ENCODE results near the gene ZNF792.
"Not testable (repeated sequence)": the region's sequence is repeated elsewhere in the genome, so short reads cannot be mapped to it uniquely, and the experiment has no call there.

ZNF792 gene

DNA sequence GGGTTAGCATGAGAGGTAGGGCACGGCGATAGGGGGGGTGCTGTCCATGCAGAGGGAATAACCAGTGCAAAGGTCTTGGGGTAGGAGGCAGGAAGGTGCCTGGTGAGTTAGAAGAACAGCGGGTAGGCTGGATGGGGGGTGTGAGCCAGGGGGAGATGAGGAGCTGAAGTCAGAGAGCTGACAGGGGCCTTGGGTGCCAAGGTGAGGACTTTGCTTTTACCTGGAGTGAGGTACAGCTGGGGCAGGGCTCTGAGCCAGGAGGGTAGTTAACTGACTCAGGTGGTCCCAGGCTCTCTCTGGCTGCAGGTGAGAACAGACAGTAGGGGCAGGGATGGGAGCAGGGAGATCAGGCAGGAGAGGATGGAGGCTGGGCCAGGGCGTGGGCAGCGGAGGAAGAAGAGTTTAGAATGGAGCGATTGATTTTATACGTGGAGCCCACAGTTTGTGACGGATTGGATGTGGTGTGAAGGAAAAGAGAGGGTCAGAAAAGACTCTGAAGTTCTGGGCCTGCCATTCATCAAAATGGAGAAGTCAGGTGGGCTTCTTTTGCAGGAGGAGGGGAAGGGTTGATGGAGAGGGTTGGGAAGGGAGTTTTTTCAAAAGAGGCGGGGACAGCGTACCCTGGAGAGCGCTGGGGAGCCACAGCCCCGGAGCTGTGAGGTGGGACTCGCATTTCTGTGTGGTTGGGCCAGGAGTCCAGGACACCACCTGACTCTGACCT is 34.9 kb upstream of the ZNF792 start:
- DNase-seq (ENCODE audit: low read depth in 2 of 2) = no peak

DNA sequence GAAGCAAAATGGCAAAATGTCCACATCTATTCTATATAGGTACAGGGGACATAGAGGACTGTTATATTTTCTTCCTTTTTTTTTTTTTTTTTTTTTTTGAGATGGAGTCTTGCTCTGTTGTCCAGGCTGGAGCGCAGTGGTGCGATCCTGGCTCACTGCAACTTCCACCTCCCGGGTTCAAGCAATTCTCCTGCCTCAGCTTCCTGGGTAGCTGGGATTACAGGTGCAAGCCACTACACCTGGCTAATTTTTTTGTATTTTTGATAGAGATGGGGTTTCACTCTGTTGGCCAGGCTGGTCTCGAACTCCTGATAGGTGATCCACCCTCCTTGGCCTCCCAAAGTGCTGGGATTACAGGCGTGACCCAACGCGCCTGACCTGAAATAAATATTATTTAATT is 34.2 kb upstream of the ZNF792 start:
- DNase-seq (ENCODE audit: low read depth in 2 of 2) = not testable (repeated sequence)

- DNase-seq (ENCODE audit: low read depth in 2 of 2) = no peak
These were observed 33.1 kb upstream of the ZNF792 start for GRCh38 chr19:34997071-34997617.

GRCh38 chr19:34995551-34995950 is 31.5 kb upstream of the ZNF792 start:
- no peak for DNase-seq (ENCODE audit: low read depth in 2 of 2)

- no peak for DNase-seq (ENCODE audit: low read depth in 2 of 2)
These were observed 30.9 kb upstream of the ZNF792 start for GRCh38 chr19:34994643-34995541.

DNA sequence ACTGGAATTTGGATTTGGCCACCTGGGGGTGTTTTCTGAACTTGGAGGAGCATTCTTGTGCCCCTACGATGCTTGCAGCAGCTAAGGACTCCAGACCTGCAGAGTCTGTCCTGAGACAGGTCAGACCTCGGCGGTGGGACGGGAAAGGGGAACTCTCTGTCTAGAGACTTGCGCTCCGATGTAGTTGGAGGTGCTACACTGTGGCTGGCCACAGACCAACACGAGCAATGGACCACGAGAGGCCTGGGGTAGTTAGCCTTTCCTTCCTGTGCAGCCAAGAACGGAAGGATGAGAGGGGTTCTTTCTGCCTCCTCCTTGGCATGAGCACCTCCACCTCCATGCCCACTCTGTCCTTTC is 30.2 kb upstream of the ZNF792 start:
- no peak for DNase-seq (ENCODE audit: low read depth in 2 of 2)

DNA sequence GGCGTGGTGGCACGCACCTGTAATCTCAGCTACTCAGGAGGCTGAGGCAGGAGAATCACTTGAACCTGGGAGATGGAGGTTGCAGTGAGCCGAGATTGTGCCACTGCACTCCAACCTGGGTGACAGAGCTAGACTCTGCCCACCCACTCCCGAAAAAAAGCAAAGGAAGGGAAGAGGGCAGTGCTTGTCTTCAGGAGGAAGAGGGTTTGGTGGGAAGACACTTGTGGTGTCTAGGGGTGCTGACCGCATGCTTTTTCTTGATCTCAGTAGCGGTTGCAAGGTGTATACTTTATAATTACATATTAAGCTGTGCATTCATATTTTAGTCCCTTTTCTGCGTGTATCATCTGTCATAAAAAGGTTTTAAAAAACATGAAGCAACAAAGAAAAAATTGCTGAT is 28.6 kb upstream of the ZNF792 start:
- not testable (repeated sequence) for DNase-seq (ENCODE audit: low read depth in 2 of 2)

DNA sequence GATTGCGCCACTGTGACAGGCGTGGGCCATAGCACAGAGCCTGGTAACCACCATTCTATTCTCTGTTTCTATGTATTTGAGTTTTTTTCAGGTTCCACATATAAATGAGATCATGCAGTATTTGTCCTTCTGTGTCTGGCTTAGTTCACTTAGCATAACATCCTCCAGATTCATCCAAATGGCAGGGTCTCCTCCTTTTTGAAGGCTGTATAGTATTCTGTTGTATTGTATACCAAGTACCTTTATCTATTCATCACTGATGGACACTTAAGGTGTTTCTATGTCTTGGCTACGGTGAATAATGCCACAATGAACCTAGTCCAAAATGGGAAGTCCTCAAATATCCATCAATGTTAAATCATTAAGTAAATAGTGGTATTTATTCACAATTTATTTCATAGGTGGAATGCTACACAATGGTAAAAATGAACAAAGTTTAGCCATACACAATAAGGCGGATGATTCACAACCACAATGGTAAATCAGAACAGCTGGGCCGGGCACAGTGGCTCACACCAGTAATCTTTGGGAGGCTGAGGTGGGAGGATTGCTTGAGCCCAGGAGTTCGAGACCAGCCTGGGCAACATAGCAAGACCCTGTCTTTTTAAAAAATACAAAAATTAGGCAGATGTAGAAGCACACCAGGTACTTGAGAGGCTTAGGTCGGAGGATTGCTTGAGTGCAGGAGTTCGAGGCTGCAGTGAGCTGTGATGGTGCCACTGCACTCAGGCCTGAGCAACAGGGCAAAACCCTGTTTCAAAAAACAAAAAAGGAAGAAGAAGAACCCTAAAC is 27.7 kb upstream of the ZNF792 start:
- no peak for DNase-seq (ENCODE audit: low read depth in 2 of 2)

GRCh38 chr19:34990578-34991192 is 26.7 kb upstream of the ZNF792 start:
- no peak for DNase-seq (ENCODE audit: low read depth in 2 of 2)

DNA sequence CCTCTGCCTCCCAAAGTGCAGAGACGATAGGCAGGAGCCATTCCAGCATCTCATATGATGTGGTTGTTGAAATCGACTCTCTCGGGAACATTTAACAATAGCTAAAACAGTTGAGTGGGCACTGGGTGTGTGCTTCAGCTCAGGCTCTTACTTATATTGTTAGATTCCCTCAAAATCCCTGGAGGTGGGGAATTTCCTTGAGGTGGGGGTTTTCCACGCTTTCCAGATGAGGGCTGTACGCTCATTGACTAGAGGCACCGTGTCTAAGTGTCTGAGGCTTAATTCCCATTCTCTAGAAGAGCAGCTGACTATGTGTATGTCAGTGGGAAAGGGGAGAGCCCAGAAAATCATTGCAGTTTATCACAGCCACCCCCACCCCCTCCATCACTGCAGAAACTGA is 25.3 kb upstream of the ZNF792 start:
- no peak for DNase-seq (ENCODE audit: low read depth in 2 of 2)

GRCh38 chr19:34988119-34988518 is 24.1 kb upstream of the ZNF792 start:
- DNase-seq (ENCODE audit: low read depth in 2 of 2) = no peak

DNA sequence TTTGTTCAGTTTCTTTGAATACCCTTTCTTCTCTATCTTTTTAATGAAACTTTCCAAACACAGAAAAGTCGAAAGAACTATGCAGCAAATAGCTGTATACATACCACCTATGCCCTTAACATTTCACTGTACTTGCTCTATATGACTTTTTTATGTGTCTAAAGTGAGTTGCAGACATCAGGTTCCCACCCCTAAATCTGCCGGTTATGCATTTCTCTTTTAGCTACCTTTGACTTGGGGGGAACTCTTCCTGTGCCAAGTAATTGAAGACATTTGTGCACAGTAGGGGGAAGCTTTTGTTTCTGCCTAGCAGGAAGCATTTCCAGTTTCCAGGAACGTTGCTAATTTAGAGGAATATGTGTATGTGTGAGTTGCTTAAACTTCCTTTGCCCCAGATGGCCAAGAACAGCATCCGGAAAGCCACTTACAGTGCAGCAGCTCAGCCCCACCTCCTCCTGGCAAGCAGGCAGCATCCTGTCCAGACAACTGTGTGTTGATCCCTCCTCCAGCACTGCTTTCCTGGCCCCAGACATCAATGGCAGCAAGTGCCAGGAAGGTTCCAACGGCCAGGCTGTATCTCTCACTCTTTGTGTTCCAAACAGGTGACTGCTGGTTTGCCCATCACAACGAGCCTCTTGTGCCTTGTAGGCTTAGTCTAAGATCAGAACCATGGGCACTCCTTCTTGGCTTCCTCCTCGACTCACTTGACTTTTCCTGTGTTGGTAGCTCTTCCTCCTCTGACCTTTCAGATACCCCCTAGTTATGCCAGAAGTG is 21.4 kb upstream of the ZNF792 start:
- DNase-seq (ENCODE audit: low read depth in 2 of 2) = no peak

DNA sequence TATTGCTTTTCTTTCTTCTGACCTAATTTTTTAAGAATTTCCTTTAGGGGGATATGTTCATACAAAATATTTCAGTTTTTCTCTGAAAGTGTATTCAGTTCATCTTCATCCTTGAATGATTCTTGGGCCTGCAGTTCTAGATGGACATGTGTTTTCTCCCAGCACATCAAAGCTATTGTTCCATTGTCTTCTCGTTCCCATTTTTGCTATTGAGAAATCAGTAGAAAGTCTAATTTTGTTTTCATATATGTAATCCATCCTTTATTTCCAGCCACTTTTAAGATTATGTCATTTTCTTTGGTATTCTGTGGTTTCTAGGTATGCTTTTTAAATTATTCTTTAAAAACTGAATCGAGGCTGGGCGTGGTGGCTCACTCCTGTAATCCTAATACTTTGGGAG is 20.3 kb upstream of the ZNF792 start:
- DNase-seq (ENCODE audit: low read depth in 2 of 2) = no peak

DNA sequence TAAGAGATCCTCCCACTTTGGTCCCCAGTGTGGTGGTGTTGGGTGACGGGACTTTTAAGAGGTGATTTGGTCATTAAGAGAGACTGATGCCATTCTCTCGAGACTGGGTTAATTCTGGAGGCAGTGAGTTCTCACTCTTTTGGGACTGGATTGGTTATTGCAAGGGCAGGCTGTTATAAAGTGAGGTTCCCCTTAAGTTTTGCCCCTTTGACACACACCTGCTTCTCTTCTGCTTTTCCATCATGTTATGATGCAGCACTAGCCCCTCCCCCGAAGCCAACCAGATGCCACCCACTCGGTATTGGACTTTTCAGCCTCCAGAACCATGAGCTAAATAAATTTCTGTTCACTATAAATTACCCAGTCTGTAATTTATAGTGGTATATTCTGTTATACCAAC is 19.8 kb upstream of the ZNF792 start:
- no peak for DNase-seq (ENCODE audit: low read depth in 2 of 2)

- DNase-seq (ENCODE audit: low read depth in 2 of 2) = no peak
These were observed 18.2 kb upstream of the ZNF792 start for GRCh38 chr19:34982275-34982674.

DNA sequence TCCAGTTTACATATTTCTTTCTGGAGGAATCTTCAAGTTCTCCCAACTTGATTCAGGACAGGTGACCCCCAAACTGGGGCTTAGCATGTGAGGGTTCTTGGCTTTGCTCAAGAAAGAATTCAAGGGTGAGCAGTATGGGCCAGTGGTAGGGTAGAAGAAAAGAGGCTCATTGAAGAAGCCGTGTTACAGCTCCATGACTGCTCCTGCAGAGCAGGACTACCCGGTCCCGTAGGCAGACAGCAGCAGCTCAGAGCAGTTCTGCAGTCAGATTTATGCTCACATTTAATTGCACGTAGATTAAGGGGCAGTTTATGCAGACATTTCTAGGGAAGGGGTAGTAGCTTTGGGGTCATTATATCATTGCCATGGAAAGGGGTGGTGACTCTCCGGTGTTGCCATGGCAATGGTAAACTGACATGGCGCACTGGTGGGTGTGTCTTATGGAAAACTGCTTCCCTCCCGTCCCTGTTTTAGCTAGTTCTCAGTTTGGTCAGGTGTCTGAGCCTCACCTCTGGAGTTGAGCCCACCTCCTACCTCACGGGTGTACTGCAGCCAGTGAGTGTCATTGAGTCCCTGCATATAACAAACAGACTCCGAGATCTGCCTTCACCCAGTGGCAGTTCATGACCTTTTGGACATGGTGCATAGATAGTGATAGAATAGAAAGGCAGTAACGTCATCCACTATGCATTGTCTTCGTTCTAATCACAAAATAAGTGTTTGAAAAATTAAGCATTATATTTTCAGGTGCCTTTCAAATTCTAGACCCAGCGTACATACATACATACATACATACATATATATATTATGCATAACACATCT is 16.0 kb upstream of the ZNF792 start:
- DNase-seq (ENCODE audit: low read depth in 2 of 2) = no peak

DNA sequence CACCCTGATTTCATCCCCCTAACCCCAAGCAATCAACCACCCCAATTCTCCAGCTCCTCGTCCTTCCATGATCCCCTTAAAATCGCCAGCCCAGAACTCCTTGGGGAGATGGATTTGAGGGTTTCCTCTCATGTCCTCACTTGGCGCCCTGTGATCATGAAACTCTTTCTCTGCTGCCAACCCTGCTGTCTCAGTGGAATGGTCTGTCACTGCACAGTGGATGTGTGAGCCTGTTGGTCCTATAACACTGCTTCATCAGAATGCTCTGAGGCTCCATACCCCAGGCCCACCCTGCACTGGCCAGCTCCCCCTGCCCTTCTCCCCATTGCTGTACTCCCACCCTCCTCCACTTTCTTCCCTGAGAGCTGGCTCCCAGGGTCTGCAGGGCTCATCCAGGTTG is 12.6 kb upstream of the ZNF792 start:
- DNase-seq (ENCODE audit: low read depth in 2 of 2) = no peak

DNA sequence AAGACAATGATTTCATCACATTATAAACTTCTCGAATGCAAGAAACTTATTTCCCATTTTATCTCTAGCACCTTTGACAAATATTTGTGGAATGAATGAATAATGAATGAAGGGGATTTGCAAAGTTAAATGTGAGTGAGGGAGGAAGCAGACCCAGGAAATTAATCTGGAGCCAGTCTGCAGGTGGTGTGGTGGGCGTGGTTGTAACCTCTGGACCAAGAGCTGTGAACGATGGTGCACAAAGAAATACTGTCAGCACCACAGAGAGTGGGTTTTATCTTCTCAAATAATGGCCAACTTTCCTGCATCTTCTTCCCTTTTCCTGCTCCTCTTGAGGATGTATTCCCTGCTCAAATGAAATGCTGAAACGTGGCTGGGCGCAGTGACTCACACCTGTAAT is 11.0 kb upstream of the ZNF792 start:
- no peak for DNase-seq (ENCODE audit: low read depth in 2 of 2)

DNA sequence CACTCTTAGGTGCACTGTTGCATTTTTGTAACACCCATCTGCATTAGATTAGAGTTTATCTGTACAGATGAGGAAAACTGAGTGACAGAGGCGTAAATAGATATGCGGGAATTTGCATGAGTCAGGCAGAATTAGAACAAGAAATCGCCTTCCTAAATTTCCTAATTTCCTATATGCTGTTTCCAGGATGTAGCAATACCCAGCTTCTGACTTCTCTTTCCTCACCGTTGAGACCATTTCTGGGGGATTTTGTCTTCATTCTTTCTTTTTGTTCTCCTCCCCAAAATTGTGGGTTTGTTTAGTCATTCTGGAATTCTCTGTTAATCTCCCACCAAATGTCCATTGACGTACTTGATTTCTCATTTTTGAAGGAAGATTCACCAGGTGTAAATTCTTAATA is 10.6 kb upstream of the ZNF792 start:
- DNase-seq (ENCODE audit: low read depth in 2 of 2) = no peak

DNA sequence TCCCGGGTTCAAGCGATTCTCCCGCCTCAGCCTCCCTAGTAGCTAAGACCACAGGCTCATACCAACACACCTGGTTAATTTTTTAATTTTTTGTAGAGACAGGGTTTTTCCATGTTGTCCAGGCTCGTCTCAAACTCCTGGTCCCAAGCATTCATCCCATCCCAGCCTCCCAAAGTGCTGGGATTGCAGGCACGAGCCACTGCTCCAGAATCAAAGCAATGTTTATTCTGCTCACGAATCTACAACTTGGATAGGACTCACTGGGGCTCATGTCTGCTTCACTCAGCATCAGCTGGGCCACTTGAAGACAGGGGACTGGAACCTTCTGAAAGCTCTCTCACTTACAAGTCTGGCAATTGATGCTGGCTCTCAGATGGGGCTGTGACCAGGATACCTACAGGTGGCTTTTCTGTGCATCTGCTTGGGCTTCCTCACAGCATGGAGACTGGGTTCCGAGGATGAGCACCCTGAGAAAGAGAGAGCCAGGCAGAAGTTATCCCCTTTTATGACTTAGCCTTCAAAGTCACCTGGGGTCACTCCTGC is 8.2 kb upstream of the ZNF792 start:
- DNase-seq (ENCODE audit: low read depth in 2 of 2) = no peak

All from fibroblast of skin of left biceps (primary cell).